SW480 (cell line): ENCODE data around the gene DNAH6.

Experiments used
- DNase-seq: peaks from one replicate; pipeline ENCODE4 v3.0.0-alpha.2; 2016; ENCODE audit warnings: low spot score

DNAH6 gene

DNA sequence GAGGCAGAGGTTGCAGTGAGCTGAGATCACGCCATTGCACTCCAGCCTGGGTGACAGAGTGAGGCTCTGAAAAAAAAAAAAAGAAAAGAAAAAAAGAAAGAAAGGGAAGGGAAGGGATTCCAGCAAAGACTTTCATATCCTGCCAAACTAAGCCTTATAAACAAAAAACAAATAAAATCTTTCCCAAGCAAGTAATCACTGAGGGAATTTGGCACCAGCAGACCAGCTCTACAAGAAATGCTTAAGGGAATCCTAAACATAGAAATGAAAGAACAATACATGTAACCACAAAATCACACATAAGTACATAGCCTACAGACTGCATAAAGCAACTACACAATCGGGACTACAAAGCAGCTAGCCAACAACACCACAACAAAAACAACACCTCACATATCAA lies 285.5 kb downstream of the DNAH6 start:
- DNase-seq = no peak

DNA sequence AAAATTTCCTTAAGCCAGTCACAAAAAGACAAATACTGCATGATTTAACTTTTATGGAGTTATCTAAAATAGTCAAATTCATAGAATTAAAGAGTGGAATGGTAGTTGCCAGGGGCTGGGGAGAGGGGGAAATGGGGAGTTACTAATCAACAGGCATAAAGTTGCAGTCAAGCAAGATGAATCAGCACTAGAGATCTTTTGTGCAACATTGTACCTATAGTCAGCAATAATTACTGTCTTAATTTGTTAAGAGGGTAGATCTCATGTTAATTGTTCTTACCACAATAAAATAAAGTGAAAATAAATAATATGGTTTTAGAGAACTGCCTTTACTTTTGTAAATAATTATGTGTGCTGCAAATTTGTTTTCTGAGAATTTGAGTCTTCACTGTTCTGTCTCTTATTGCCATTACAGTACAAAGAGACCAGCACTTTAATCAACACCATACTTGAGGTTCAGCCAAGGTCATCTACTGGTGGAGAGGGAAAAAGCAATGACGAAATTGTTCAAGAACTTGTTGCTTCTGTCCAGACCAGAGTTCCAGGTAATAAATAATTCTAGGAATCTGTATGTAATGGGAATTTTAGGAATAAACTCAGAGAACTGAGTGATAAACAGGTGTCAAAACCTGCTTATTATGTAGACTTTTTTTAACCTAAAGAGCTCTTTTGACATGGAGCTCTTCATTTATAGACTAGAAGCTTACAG lies 289.1 kb downstream of the DNAH6 start:
- DNase-seq = no peak

DNA sequence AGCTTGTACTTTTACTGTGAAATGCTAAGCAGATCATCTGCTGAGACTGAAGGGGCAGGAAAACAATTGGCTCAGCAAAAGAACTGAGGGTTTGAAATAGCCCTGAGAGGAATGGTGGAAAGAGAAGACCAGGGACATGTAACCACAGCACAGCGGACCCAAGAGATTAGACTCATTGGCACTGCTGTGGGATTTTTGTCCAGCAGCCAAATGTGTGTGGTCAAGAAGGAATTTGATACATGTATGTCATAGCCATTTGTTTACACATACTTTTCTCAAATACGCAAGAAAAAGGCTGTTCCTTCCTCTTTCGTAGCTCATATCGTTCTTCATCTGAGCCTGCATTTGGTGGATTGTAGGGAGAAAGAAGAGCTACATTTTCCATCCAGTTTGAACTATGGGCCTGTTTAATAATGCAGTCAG lies 290.8 kb downstream of the DNAH6 start:
- peak; percentile 64 for DNase-seq

DNA sequence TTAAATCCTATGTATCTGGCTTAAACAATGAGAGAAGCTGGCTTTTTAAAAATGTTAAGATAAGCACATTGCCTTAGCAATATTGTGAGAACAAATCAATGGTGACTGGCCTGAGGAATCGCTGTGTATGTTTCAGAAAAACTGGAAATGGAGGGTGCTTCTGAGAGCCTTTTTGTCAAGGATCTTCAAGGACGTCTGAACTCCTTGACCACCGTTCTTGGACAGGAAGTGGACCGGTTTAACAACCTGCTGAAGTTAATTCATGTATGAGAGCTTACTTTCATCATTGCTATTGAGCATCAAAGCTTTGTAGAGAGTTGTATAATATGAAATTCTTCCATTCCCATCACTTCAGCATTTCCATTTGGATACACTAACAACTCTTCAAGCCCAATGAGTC lies 292.0 kb downstream of the DNAH6 start:
- no peak for DNase-seq

DNA sequence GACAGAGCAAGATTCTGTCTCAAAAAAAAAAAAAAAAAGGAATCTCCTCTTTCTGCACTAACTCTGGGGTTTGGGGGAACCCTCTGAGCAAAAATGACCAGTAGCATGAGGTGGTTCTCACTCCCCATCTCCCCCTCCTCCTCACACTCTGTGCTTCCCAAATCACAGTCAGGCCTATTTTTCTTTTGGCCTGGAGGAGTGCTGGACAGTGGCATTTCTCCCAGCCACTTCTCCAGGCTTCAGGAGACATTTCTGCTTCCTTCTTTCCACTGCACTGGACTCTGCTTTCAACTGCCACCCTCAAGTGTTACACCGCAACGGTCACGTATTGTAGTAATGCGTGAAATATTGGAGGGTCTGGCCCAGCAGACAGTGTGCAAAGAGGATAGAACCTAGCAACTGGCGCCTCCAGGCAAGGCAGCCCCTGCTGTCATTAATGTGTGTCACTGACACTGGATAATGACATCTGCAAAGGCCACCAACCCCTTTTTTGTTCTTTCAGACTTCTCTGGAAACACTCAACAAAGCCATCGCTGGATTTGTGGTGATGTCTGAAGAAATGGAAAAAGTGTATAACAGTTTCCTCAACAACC lies 295.6 kb downstream of the DNAH6 start:
- no peak for DNase-seq

- DNase-seq = no peak
Measured at GRCh38 chr2:84815146-84815545, 298.8 kb downstream of the DNAH6 start.

- no peak for DNase-seq
Measured at GRCh38 chr2:84816426-84817026, 300.2 kb downstream of the DNAH6 start.

- DNase-seq = no peak
Measured at GRCh38 chr2:84817239-84817655, 300.9 kb downstream of the DNAH6 start.

GRCh38 chr2:84821806-84822205 lies 305.5 kb downstream of the DNAH6 start:
- no peak for DNase-seq

- DNase-seq = no peak
Measured at GRCh38 chr2:84823229-84823628, 306.9 kb downstream of the DNAH6 start.

- no peak for DNase-seq
Measured at GRCh38 chr2:84823788-84824187, 307.5 kb downstream of the DNAH6 start.

GRCh38 chr2:84827978-84828575 lies 311.8 kb downstream of the DNAH6 start:
- DNase-seq = no peak

DNA sequence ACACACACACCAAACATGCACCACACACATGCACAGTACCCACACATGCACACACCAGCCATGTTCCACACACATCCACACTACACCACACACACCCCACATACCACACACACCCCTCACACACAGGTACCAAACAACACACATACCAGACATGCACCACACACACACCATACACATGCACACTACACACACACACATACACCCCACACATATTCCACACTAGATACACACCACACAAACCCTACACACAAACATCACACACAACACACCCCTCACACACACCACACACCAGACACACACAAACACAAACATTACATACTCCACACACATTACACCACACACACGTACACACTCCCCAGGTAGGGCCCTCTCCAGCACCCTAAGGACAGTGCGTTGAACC lies 313.4 kb downstream of the DNAH6 start:
- no peak for DNase-seq

DNA sequence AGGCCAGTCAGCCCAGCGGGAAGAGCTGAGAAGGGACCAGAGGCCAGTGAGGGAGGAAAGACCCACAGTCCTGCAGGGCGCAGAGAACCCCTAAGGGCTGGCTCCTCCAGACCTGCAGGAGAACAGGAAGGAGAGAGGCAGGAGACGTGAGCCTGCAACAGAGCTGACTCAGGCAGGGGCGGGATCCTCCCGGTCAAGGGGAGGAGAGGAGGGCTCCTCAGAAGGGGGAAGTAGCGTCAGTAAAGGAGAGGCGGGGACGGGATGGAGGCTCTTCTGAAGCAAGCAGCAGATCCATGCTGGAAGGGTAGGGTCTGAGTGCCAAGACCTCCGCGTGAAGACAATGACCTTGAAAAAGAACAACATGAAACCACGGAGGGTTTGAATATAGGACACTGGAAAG lies 313.8 kb downstream of the DNAH6 start:
- DNase-seq = no peak

GRCh38 chr2:84830758-84831500 lies 314.6 kb downstream of the DNAH6 start:
- no peak for DNase-seq

GRCh38 chr2:84832772-84833461 lies 316.6 kb downstream of the DNAH6 start:
- DNase-seq = no peak

- no peak for DNase-seq
Measured at GRCh38 chr2:84833481-84834150, 317.3 kb downstream of the DNAH6 start.

- no peak for DNase-seq
Measured at GRCh38 chr2:84836215-84836614, 319.9 kb downstream of the DNAH6 start.

GRCh38 chr2:84838434-84839145 lies 322.3 kb downstream of the DNAH6 start:
- no peak for DNase-seq

DNA sequence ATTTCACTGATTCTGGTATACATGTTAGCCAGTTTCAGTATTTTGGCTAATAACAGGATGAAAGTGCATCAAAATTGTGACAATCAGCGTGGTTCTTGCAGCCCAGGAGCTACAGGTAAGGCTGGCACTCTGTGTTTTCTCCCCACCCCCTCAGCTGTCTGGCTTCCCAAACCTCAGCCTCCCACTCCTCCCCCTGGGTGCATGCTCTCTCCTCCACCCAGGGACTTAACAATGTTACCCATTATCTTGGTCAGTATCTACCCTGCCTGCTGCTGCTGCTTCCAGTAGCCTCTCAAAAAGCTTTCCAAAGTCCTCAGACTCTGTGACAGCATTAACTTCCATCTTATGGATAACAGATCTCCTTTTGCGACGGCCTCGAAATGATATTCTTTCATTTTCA lies 323.6 kb downstream of the DNAH6 start:
- DNase-seq = no peak

DNA sequence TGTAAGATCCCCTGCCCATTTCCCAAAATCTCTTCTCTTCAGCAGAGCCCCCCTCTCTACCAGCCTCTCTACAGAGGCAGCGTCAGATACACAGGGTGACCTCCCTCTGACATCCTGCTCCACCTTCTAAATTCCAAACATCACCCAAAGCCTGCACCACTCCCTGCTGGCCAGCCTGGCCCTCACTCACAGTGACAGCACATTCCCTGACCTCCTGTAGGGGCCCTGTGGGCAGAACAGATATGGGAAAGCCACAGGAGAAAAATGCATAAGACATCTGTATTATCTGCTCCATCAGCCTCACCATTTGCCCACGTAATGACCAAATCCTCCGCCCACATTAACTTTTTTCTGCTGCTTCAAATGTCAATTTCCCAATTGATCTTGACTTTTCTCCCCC lies 324.0 kb downstream of the DNAH6 start:
- peak; percentile 62 for DNase-seq
